ENCODE measurements around the gene FBXO9.

Gene FBXO9

GRCh38 chr6:53065266-53066076 lies at the start of gene FBXO9:
FBXO9 (plus strand) TSS chr6:53065404; CDS start chr6:53065790, 386 bp downstream.
- peak; percentile 89 for DNase-seq

DNA sequence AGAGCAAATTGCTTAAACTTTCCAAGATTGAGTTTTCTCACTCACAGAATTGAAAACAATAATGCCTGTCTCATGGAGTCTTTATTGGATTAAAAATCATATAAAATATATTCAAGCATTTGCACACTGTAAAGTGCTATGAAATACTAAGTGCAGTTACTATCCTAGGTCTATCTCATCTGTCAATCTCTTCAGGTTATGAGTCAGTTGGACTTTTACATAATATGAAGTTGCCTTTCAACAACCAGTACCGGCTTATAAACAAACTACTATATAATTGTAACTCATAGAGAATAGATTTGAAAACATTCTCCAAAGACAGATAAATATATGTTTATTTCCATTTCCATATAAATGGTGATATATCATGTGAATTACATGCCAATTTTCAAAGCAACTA lies 49.7 kb upstream of the FBXO9 start:
- DNase-seq, result no peak

GRCh38 chr6:53018446-53018845 lies 46.8 kb upstream of the FBXO9 start:
- DNase-seq, result no peak

GRCh38 chr6:53020005-53020744 lies 45.0 kb upstream of the FBXO9 start:
- DNase-seq, result no peak

DNA sequence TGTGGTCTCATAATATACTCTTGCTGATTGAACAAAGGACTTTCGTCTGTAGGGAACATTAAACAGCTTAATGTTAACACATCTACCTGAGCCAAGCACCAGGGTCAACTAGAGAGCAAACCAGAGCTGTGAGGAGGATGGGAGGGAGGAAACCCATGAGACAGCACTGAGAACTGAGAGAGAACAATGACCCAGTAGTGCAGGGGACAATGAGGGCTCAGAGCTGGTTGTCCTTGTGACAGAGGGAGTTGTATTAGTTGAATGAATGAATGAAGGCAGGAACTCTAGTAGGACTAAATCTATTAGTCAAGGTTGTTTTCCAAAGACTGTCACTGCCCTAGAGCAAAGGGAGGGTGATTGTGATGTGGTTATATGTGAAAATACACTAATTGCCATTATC lies 41.9 kb upstream of the FBXO9 start:
- DNase-seq, result no peak

DNA sequence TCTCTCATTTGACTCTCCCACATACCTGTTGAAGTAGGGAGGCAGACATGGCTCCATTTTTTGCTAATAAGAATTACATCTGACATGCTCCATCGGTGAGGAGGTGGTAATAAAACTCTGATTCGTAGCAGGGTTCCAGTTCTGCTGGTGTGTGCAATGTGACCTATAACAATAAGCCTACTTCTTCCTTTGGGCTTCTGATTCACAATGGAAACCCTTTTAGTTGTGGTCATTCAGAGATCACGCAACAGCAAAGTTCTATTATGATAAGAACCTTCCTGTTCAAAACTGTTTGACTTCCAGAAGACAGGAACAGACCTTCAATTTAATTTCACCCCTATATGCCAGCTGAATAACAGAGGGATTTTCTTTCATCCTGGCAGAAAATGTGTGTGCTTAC lies 38.7 kb upstream of the FBXO9 start:
- DNase-seq, result no peak

GRCh38 chr6:53027131-53027718 lies 38.0 kb upstream of the FBXO9 start:
- DNase-seq, result no peak

- DNase-seq, result no peak
These were observed 36.7 kb upstream of the FBXO9 start for GRCh38 chr6:53028467-53028866.

- no peak for DNase-seq
These were observed 35.9 kb upstream of the FBXO9 start for GRCh38 chr6:53029257-53029656.

- DNase-seq, result no peak
These were observed 35.4 kb upstream of the FBXO9 start for GRCh38 chr6:53029761-53030160.

DNA sequence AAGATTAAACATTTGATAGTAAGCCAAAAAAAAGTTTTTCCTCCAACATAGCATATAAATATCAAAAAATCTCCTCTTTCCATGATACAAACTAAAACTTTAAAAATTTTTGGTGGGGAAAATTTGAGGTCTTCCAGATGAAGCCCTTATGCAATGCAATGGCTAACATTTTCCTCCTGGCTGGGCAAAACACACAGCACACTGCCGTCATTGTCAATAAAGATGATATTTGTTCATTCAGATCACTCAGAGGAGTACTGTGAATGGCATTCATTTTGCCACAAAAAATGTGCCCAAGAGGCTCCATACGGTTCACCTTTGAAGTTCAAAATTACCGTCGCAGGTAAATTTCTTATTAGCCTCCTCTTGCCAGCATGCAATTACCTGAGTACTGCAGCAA lies 33.9 kb upstream of the FBXO9 start:
- DNase-seq, result no peak

DNA sequence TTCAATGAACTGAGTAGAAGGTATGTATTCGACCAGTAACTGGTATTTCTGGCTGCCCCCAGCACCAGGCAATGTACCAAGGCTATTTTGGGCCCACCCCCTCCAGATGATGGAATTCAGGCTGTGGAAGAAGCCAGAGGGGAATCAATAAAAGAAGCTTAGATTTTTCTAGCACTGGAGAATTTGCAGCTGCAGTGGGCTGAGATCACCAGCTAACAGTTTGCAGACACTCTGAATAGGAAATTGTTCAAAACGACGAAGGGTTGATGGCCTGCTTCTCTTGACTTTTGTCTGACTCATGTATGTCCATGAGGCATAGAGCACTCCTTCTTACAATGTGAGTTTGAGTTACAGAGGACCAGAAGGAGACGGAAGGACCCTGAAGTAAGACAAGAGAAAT lies 32.4 kb upstream of the FBXO9 start:
- no peak for DNase-seq

DNA sequence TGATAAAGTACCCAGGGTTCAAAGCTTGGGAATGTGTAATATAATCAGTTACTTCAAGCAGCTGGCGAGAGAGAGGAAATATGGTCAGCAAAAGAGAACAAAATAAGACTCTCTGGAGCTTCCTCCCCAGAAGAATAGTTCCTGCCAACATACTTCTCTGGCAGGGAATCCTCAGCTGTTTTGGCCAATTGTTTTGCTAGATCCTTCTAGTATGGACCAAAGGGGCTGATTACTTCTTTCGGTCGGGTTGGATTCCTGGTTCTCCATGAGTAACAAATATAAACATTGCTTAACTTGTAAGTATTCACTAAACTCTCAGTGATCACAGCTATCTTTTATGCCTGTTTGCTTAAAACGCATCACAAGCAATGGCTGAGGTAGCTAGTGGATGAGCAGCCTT lies 31.4 kb upstream of the FBXO9 start:
- DNase-seq, result no peak

- DNase-seq, result no peak
These were observed 29.5 kb upstream of the FBXO9 start for GRCh38 chr6:53035549-53036213.

GRCh38 chr6:53038141-53038540 lies 27.1 kb upstream of the FBXO9 start:
- no peak for DNase-seq

GRCh38 chr6:53038596-53038995 lies 26.6 kb upstream of the FBXO9 start:
- no peak for DNase-seq

- DNase-seq, result no peak
These were observed 23.8 kb upstream of the FBXO9 start for GRCh38 chr6:53041356-53041755.

- DNase-seq, result no peak
These were observed 23.1 kb upstream of the FBXO9 start for GRCh38 chr6:53042112-53042511.

DNA sequence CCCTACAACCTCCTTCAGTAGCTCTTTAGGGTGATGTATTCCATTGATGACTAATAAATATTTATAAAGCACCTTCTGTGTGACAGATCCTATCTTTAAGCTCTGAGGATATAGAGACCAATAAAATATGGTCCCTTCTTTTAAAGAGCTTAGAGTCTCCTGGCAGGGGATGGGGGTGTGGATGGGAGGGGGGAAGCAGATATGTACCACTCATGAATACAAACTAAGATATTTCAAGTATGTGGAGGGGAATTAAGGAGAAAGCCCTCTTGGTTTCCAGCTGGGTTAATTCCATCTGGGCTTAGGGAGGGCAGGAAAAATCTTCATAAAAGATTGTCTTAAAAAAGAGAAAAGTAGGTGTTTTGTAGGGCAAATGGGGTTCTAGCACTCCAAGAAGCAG lies 21.6 kb upstream of the FBXO9 start:
- no peak for DNase-seq

- no peak for DNase-seq
These were observed 21.1 kb upstream of the FBXO9 start for GRCh38 chr6:53044071-53044470.

DNA sequence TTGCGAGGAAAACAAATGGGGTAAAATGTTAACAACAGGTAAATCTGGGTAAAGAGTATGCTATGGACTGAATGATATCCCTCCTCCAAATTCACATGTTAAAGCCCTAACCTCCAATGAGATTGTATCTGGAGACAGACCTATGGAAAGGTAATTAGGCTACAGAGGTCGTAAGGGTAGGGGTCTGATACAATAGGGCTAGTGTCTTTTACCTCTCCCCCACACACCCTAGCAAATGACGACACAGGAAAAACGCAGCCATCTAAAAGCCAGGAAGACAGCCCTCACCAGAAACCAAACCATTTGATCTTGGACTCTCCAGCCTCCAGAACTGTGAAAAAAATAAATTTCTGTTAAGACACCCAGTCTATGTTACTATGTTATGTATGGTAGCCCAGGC lies 20.6 kb upstream of the FBXO9 start:
- no peak for DNase-seq

DNA sequence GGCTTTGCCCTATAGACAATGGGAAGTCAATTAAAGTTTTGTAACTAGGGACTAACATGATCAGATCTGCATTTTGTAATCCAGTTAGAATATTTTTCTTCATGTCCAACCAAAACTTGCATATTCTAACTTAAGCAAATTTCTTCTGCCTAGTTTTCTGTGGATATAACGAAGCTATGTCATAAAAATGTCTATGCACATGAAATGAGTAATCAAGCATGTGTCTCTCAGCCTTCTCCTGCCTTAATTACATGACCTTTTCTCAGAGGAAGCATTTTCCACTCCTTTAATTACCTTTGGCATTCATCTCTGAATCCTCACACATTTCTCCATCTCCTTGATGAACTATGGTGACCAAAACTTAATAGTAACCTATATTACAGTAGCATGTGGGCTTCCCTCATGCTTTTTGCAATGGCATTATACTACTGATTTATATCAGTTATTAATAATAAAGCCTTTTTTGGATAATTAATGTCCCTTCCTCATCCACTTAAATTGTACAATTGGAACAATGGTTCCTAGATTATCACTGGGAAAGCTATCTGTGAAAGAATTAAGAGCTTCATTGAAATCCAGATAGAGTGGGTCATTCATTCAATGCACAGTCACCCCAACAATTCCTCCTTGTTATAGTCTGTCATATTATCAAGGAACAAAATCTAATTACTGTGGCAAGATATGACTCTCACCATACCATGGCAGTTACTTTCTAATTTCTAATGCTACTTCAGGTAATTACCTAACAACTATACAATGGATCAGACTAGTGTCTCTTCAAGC lies 19.1 kb upstream of the FBXO9 start:
- DNase-seq, result no peak

All from NCI-H748 treated with DMSO at 0.1 percent for 48 hours (cell line).